ENCODE data around the gene WFIKKN1.

WFIKKN1 gene, protein sequence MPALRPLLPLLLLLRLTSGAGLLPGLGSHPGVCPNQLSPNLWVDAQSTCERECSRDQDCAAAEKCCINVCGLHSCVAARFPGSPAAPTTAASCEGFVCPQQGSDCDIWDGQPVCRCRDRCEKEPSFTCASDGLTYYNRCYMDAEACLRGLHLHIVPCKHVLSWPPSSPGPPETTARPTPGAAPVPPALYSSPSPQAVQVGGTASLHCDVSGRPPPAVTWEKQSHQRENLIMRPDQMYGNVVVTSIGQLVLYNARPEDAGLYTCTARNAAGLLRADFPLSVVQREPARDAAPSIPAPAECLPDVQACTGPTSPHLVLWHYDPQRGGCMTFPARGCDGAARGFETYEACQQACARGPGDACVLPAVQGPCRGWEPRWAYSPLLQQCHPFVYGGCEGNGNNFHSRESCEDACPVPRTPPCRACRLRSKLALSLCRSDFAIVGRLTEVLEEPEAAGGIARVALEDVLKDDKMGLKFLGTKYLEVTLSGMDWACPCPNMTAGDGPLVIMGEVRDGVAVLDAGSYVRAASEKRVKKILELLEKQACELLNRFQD

DNA sequence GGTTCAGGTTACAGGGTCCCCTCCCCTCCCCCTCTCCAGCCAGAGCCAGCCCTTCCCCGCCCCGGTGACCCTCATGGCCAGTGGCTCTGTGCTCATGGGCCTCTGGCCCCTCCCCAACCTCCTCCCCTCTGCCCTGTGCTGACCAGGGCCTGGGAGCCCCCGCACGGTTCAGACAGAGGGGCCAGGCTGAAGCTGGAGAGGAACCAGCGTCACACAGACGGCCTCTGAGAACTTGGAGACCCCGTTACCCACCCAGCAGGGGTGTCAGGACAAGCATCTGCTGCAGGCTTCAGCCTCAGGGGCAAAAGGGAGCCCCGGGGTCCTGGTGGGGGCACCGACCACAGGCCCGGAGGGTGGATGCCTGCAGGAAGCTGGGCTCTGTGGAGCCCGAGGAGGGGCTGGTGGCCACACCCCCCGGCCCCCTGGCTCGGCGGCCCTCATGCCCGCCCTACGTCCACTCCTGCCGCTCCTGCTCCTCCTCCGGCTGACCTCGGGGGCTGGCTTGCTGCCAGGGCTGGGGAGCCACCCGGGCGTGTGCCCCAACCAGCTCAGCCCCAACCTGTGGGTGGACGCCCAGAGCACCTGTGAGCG, at the start of gene WFIKKN1:
Gene WFIKKN1 (plus strand): TSS at position 171 of the 591 bp plus-strand sequence. CDS start 269 bp downstream, at position 440.
- DNase-seq, result peak; percentile 14

DNA sequence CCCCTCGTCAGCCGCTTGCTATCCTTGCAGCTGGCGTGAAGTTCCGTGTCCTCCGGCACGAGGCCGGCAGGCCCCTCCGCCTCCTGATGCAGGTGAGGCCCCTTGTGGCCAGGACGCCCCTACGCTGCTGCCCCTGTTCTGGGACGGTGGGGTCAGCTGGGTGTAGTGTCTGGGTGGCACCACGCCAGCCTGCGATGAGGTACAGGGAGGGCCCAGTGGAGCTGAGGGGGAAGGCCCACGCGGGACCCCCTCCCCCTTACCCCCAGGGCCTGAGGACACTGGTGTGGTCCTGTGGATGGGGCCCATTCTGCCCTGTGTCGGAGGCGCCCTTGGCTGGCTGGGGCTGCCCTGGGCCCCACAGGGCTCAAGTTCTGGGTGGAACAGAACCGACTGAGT, 48.6 kb upstream of the WFIKKN1 start:
- DNase-seq, result no peak

DNA sequence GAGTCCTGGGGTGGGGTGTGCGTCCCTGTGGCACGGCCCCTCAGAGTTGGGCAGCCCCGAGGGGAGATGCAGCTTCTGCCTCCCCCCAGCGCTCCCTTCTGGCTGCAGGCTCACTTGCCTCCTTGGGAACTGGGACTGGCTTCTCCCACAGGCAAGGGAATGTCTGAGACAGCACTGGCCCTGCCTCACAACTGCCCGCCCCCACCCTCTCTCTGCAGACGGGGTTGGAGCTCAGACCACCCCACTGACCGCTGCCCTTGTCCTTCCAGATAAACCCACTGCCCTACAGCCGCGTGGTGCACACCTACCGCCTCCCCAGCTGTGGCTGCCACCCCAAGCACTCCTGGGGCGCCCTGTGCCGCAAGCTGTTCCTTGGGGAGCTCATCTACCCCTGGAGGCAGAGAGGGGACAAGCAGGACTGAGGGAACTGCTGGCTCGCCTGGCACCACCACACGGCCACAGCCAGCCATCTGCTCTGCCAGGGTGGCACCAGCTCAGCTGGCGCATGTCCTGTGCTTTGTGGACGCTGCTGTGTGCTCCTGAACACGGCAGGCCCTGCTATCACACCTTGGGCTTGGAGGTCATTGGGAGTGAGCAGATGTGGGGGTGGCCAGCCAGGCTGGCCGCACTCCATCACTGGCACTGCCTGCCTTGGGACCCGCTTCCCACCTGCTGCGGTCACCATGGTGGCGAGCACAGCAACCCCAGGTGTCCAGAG, 48.0 kb upstream of the WFIKKN1 start:
- no peak for DNase-seq

DNA sequence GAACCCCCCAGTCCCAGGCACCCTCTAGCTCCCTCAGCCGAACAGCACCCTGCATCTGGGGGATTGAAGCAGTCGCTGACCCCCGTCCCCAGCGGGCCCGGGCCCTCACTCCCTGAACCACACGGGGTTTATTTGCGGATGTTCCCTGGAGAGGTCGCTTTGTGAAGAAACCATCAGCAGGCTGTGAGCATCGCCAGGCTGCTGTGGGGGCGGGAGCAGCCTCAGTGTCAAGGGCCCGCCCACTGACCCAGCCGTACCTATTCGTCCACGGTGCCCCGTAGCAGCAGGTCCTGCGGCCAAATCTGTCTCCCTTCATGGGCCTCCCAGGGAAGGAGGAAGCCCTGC, 47.3 kb upstream of the WFIKKN1 start:
- no peak for DNase-seq

DNA sequence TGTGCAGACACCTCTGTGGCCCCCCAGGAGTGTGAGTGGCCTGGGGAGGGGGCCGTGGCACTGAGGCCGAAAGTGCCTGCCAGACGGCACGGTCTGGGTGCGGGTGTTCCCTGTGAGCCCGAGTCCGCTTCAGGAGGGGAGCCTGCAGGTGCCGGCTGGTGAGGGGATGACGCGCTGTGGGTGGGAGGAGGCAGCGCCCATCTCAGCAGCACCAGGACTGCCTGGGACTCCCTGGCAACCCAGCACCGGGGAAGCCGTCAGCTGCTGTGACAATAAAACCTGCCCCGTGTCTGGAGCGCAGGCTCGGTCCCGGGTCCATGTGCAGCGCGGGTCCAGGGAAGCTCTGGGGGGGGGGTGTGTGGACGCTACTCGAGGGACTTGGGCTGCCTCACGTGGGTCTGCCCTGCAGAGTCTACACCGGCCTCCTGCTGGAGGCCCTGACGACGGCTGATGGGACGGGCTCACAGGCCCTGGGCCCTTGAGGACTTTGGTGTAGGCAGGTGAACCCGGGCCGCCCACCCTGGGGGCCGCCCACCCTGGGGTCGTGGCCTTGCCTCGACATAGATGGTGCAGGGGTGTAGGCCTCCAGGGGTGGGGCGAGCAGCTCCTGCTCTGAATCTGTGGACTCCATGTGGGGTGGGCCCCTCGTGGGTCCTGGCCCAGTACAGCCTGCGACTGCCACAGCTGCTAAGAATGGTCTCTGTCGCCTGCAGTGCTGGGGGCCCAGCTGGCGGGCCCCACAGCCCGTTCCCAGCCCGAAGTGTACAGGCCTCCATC, 46.8 kb upstream of the WFIKKN1 start:
- DNase-seq, result no peak

DNA sequence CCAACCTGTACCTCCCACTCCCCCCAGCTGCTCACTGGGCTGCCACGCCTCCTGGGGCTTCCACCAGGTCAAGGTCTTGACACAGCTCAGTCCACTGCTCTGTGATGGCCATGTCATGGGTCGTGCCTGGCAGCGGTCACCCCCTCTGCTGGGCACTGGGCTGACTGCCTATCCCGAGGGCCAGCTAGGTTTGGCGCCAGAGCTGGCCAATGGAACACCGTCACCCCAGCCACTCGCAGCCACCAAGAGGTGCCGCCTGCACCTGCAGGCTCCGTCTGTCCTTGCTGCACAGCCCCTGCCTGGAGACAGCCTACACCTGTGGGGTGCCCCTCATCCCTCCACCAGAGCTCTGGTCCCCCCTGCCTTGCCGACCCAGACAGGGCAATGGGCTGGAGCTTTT, 45.4 kb upstream of the WFIKKN1 start:
- no peak for DNase-seq

DNA sequence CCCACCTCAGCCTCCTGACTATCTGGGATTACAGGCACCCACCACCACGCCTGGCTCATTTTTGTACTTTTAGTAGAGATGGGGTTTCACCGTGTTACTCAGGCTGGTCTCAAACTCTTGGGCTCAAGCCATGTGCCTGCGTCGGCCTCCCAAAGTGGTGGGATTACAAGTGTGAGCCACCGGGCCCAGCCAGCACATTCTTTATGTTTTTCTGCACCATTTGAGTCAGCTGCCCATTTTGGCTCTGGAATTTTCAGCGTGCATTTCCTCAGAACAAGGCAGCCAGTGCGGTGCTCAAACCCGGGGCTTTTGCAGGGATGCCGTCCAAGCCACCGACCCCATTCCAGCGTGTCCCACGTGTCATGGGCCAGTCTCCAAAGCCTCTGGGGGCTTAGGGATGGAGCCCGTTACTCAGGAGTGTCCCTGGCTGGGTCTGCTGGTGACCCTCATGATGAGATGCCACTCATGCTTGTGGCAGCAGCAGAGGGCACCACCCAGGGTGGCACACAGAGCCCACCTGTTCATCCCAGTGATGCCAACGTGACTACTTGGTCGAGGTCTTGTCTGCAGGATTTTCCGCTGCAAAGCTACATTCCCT, 44.6 kb upstream of the WFIKKN1 start:
- no peak for DNase-seq

DNA sequence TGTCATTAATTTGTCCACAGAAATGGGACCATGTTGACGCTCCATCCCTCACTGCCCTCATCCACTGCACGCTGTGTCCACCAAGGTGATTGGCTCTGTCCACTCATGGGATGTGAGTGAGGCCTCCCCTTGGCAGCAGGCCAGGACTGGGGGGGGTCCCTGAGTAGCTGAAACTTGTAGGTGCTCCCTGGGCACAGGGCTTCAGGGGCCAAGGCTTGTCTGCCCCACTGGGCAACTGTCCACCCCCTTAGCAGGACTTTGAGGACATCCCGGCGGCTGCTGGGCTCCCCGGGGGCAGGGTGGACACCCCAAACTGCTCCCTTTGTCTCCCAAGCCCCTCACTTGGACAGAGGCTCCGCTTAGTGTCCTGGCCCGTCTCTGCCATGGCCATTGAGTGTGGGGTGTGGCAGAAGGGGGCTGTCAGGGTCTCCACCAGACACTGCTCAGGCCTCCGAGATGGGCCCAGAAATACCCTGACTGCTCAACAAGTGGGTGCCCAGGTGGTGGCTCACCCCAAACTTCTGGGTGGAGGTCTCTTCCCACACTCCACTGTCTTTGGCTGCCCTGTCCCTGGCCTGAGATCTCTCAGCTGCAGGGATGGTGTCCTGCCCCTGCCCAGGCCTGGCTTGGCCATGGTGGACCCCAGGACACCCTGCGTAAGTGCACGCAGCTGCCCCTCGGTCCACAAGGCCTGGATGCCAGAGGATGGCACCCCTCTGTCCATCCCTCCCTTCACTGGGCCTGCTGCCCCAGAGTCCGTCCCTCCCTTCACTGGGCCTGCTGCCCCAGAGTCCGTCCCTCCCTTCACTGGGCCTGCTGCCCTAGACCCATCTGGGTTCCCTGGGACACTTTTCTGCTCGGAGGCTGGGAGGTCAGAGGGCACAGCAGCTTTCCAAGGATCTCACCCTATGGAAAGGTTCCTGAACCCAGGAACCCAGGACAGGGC, 43.9 kb upstream of the WFIKKN1 start:
- DNase-seq, result peak; percentile 6

DNA sequence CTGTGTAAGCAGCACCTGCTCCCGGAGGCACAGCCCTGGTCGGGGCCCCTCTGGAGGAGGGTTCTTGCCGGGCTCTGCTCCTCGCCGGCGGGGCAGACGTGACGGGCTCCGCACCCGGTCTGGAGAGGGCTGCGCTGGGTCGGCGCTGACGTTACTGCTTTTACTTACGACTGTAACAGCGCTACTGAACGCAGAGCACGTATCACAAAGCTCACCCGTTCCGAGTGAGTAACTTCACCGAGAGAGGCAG, 42.2 kb upstream of the WFIKKN1 start:
- peak; percentile 72 for DNase-seq

DNA sequence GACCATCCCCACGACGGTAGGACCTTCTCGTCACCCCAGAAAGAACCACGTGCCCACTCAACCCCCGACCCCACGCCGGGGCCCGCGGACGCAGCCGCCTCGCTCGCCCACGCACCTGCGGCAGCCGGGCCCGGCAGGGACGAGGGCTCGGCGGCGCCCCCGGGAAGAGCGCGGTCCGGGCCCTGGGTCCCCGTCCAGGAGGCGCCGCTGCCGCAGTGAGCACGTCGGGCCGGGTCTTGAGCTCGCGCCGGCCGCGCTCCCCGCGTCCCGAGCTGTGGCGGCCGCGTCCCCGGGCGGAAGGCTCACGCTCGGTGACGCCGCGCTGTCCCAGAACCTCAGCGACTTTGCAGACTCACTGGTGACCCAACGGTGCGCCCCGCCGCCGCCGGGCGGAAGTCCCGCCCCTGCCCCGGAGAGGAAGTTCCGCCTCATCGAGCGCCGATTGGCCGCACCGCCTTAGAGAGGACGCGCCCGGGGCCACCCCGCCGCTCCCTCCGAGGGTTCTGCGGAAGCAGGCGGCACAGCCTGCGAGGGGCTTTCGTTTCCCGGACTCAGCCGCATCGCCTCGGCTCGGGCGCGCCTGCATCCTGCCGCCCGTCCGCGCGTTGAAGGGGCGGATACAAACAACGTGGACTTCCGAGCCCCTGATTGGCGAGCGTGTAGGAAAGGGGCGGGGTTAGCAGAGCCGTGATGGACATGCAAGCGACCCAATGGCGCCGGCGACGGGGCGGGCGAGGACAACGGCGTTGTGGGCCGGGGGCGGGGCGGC, 41.7 kb upstream of the WFIKKN1 start:
- DNase-seq, result peak; percentile 97

DNA sequence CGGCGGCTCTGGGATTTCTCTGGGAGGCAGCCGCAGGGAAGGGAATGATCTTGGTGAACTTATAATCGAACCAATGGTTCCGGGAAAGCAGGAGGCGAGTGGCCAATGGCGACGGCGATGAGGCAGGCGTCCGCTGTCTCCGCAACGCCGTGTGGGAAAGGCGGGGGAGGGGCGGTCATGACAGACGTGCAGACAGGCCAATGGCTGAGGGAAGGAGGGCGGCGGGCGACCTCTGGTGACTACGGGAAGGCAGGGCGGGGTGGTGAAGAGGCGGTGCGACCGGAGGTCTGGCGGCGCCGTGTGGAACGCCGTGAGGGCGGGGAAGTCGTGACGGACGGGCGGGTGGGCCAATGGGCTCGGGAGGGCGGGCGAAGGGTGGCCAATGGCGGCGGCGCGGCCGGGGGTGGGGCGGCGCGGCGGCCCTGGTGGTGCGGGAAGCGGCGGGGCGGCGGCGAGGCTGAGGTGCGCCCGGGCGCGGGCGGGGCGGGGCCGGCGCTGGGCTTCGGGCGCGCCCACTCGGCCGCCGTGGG, 41.1 kb upstream of the WFIKKN1 start, which contains the start of gene RAB40C:
Gene RAB40C (plus strand): TSS at position 409 of the 530 bp plus-strand sequence. CDS start 226 bp downstream, outside the sequence.
- peak; percentile 97 for DNase-seq

DNA sequence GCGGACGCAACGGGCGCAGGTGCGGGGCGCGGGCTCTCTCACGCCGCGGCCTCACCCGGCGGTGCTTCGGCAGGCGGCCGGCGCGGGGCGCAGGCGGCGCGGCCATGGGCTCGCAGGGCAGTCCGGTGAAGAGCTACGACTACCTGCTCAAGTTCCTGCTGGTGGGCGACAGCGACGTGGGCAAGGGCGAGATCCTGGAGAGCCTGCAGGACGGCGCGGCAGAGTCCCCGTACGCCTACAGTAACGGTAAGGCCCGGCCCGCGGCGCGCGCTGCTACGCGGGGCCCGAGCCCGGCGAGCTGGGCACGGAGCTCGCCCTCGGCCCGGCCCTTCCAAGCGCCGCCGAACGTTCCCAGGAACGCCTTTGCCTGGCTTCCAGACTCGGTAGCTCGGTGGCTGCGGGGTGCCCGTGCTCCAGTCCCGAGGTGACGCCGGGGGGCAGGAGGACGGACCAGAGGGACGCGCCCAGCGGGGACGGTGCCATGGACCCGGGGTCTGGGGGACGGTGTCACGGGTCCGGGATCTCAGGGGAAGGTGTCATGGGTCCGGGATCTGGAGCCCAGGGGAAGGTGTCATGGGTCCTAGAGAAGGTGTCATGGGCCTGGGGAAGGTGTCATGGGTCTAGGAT, 40.5 kb upstream of the WFIKKN1 start:
- no peak for DNase-seq

DNA sequence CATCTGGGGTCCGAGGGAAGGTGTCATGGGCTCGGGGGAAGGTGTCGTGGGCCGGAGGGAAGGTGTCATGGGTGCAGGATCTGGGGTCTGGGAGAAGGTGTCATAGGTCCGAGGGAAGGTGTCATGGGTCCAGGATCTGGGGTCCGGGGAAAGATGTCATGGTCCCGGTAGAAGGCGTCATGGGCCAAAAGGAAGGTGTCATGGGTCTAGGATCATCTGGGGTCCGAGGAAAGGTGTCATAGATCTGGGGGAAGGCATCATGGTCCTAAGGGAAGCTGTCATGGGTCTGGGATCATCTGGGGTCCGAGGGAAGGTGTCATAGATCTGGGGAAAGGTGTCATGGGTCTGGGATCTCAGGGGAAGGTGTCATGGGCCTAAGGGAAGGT, 40.0 kb upstream of the WFIKKN1 start:
- DNase-seq, result no peak

DNA sequence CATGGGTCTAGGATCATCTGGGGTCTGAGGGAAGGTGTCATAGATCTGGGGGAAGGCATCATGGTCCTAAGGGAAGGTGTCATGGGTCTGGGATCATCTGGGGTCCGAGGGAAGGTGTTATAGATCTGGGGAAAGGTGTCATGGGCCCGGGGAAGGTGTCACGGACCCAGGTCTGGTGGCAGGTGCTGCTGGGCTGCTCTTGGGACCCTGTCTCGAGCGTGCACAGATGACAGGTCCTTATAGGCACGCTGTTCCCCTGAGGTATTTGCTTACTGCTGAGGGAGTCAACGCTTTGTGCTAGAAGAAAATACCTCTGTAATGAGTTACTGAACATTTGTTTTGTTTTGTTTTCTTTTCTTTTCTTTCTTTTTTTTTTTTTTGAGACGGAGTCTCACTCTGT, 39.6 kb upstream of the WFIKKN1 start:
- no peak for DNase-seq

DNA sequence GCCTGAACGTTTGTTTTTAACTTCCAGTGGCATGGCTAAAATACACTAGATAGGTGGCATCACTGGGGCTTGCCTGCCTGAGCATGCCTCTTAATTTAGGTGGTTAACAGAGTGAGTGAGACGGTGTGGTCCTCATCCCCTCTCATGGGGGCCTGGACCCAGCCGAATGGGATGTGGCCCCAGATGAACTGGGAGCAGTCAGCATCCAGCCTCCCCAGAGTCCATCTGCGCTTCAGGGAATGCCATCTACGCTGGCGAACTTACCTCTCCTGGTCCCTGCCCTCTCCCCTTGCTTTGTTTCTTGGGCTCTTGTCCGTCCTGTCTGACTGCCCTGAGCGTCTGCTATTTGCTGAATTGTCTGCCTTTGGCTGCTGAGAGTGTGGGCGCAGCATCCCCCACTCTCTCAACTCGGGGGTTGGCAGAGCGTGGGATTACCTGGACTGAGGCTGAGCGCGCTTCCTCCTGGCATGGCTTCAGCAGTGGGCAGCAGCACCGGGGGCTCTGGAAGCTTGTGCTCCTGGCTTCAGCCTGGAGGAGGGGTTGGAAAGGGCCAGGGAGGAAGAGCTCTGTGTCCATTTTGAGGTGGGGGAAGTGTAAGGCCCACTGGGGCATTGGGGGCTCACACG, 38.8 kb upstream of the WFIKKN1 start:
- no peak for DNase-seq

DNA sequence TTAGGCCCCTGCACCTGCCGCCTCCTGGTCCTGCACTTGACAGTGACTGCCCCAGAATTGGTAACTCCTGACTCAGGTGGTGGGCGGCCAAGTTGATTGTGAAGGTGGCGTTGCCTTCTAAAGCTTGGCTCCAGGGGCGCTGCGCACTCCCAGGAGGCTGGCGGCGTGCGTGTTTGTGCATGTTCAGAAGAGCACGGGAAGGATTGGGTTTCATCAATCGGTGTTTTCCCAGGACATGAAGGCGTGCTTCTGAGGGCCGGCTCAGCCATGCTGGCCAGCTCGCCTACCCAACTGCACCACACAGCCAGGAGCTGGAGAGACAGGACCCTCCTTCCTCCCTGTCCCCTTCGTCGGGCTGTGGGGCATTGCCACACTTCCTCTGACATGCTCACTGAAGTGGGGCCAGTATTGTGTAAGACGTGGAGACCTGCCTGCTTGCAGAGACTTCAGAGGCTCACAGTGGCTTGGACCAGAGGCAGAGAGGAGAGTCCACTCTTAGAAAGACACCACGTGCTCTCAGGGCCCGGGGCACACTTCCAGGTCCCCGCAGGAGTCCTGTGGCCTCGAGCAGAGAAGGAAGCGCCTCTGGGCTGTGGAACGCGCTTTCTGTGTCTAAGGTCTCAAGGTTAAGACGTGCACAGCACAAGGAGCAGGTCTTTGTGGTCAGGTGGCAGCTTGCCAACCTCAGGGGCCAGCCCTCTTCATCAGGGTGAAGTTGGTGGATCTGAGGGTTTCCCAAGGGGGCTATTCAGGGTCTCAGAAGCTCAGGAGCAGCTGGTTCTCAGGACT, 38.1 kb upstream of the WFIKKN1 start:
- no peak for DNase-seq

DNA sequence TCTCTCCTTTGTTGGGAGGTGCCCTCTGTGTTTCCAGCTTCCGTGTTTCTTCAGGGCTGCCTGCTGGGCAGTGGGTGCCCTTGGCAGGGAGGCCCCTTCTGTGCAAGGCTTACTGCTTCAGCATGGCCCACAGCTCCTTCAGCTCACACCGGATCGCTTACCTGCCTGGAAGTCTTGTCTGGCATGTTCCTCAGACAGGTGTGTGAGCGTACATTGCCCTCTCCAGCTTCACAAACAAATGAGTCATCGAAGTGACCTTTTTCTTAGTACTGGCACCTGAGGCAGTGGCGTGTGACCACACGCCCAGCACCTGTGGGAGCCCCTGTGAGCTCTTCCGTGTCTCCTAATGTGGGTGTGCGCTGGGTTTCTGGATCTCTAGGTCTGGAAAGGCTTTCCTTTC, 37.4 kb upstream of the WFIKKN1 start:
- DNase-seq, result no peak

DNA sequence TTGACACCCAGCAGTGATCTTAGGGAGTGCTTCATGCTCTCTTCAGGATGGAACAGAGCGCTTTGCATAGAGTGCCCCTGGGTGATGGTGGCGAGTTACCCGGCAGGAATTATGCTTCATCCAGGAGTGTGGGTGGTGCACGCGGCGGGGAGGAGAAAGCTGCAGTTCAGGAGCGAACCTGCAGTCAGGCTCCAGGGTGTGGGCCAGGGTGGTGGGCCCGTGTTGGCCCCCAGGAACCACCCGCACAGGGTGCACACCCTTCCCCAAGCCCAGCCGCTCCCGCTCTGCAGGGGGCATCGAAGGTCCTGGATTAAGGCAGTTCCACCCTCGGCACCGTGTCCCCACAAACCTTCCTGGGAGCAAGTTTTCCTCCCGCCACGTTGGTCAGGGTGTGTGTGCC, 37.0 kb upstream of the WFIKKN1 start:
- no peak for DNase-seq

DNA sequence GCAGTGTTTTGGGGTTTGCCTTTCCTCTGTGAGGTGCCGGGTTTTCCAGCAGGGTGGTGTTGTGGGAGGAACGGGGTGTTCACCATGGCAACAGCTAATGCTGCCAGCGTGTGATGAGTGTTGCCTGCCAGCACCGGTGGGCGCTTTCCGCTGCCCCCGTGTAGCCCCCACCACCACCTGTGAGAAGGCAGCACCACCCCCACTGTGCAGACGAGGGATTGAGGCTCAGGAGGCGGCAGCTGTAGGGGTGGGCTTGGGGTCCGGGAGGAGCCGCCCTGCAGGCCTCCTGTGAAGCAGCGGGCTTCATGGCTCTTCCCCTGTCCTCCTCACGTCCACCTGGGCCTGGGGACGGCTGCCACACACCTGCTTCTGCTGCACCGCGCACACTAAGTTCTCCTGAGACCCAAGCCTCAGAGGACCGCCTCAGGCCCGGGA, 35.7 kb upstream of the WFIKKN1 start:
- DNase-seq, result no peak

Data from OCI-M1 (cell line).